Endothelial cell of umbilical vein (primary cell): ENCODE data around the gene ZNF516.

Source experiments
- EZH2 ChIP-seq: IDR thresholded peaks from 2 replicates; pipeline ENCODE4 v1.6.1; 2012; ENCODE audit warnings: borderline replicate concordance, low read depth, mild to moderate bottlenecking, moderate library complexity, low read length, inconsistent platforms; ENCODE audit not compliant: severe bottlenecking
- FOS ChIP-seq: IDR thresholded peaks from 2 replicates; pipeline ENCODE4 v1.6.1; 2011; ENCODE audit warnings: mild to moderate bottlenecking, low read length, moderate library complexity, borderline replicate concordance; ENCODE audit not compliant: insufficient read depth
- GATA2 ChIP-seq: IDR thresholded peaks from 2 replicates; pipeline ENCODE4 v1.7.0; 2011; ENCODE audit warnings: low read depth, mild to moderate bottlenecking, moderate library complexity, mixed read lengths, low read length; ENCODE audit not compliant: insufficient read length, insufficient read depth
- JUN ChIP-seq: IDR thresholded peaks from 2 replicates; pipeline ENCODE4 v1.6.1; 2011; ENCODE audit warnings: borderline replicate concordance, low read depth; ENCODE audit not compliant: insufficient read length, insufficient read depth
- MAX ChIP-seq: IDR thresholded peaks from 2 replicates; pipeline ENCODE4 v1.6.1; 2011; ENCODE audit not compliant: insufficient read depth, insufficient read length
- POLR2A ChIP-seq: IDR thresholded peaks from 2 replicates; pipeline ENCODE4 v1.6.1; 2012; ENCODE audit warnings: low read depth, mild to moderate bottlenecking, control low read depth, low read length
- POLR2AphosphoS5 ChIP-seq: IDR thresholded peaks from 2 replicates; pipeline ENCODE4 v1.6.1; 2012; ENCODE audit warnings: low read depth, mild to moderate bottlenecking, control low read depth, low read length, moderate library complexity; ENCODE audit not compliant: insufficient read depth
- TF ChIP-seq, protein P1 (sequence below), 2 donors: IDR thresholded peaks; 1 replicate in 1 of 2; 2 replicates in 1 of 2; pipeline ENCODE4 v1.5.1; 2011; ENCODE audit warnings: low read length in 2 of 2, mild to moderate bottlenecking in 2 of 2, moderate library complexity in 2 of 2, control low read depth in 1 of 2, inconsistent platforms in 1 of 2, low read depth in 1 of 2; ENCODE audit not compliant: insufficient read depth in 1 of 2; ENCODE audit errors: extremely low read depth in 1 of 2

- TF ChIP-seq EZH2 (no peak), POLR2A (no peak), JUN (no peak), FOS (no peak), POLR2AphosphoS5 (no peak), GATA2 (no peak), MAX (no peak)
- TF ChIP-seq, protein P1, sequence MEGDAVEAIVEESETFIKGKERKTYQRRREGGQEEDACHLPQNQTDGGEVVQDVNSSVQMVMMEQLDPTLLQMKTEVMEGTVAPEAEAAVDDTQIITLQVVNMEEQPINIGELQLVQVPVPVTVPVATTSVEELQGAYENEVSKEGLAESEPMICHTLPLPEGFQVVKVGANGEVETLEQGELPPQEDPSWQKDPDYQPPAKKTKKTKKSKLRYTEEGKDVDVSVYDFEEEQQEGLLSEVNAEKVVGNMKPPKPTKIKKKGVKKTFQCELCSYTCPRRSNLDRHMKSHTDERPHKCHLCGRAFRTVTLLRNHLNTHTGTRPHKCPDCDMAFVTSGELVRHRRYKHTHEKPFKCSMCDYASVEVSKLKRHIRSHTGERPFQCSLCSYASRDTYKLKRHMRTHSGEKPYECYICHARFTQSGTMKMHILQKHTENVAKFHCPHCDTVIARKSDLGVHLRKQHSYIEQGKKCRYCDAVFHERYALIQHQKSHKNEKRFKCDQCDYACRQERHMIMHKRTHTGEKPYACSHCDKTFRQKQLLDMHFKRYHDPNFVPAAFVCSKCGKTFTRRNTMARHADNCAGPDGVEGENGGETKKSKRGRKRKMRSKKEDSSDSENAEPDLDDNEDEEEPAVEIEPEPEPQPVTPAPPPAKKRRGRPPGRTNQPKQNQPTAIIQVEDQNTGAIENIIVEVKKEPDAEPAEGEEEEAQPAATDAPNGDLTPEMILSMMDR (IDR thresholded peaks at IDR 0.05; ENCODE audit: extremely low read depth in 1 of 2, insufficient read depth in 1 of 2, low read depth in 1 of 2, low read length in 2 of 2): no peak
Observed at GRCh38 chr18:76457475-76457874, 37.6 kb downstream of the ZNF516 start.
